ENCODE measurements around the gene OPCML. TPM values are rescaled to one million over a fixed set of nuclear protein-coding genes. Genes with fewer than 3 reads are reported as not detected.

The OPCML gene
- polyA plus RNA-seq, 1 donor from 2014 or later: 11.6 TPM

DNA sequence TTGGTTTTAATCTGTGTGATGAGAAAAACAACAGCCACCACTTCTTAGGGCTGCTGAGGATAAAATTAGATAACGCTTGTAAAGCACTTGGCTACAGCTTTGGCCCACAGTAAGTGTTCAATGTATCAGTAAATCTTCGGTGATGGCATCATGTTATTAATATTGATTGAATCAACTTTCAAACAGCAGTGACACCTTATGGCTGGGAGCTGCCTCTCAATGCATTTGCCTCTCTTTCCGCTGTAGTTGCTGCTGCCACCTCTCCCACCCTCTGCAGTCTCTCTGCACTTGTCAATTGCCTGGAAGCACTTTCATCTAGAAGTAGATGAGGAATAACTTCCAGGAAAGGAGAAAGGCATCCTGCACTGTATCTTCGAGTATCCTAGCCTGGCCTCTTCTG is 491.1 kb downstream of the OPCML start:
- Histone ChIP-seq H3K9me3 (ENCODE audit: low read length) (no peaks in the 10 kb centered on the region), H2AFZ (ENCODE audit: low read depth, low read length) (no peak overlapping the region), H3K4me2 (ENCODE audit: low read length) (no peak overlapping the region), H3K27me3 (ENCODE audit: insufficient read depth, low read depth, low read length) (no peaks in the 10 kb centered on the region), H3K79me2 (replicated peaks; ENCODE audit: insufficient read depth, low read length) (no peaks in the 10 kb centered on the region), H3F3A (ENCODE audit: insufficient read depth, low read length, poor library complexity, severe bottlenecking) (no peaks in the 10 kb centered on the region), H4K20me1 (ENCODE audit: insufficient read depth) (no peaks in the 10 kb centered on the region), H3K9me2 (ENCODE audit: insufficient read depth, low read length) (no peaks in the 10 kb centered on the region), H3K36me3 (ENCODE audit: insufficient read depth, low read length) (no peaks in the 10 kb centered on the region), H3K27ac (ENCODE audit: low read length) (no peak overlapping the region), H3K4me3 (ENCODE audit: low read length) (no peak overlapping the region), H3K9ac (ENCODE audit: low read length) (no peak overlapping the region)
- no peak for TF ChIP-seq REST (IDR thresholded peaks at IDR 0.05; ENCODE audit: borderline replicate concordance)
- peak; percentile 68 for TF ChIP-seq SMC3 (conservative IDR thresholded peaks at IDR 0.05; ENCODE audit: poor library complexity)
- peak; percentile 74 for TF ChIP-seq RAD21 (conservative IDR thresholded peaks at IDR 0.05)
- TF ChIP-seq, protein P1, sequence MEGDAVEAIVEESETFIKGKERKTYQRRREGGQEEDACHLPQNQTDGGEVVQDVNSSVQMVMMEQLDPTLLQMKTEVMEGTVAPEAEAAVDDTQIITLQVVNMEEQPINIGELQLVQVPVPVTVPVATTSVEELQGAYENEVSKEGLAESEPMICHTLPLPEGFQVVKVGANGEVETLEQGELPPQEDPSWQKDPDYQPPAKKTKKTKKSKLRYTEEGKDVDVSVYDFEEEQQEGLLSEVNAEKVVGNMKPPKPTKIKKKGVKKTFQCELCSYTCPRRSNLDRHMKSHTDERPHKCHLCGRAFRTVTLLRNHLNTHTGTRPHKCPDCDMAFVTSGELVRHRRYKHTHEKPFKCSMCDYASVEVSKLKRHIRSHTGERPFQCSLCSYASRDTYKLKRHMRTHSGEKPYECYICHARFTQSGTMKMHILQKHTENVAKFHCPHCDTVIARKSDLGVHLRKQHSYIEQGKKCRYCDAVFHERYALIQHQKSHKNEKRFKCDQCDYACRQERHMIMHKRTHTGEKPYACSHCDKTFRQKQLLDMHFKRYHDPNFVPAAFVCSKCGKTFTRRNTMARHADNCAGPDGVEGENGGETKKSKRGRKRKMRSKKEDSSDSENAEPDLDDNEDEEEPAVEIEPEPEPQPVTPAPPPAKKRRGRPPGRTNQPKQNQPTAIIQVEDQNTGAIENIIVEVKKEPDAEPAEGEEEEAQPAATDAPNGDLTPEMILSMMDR (IDR thresholded peaks at IDR 0.05; ENCODE audit: poor library complexity, severe bottlenecking): peak; percentile 71

DNA sequence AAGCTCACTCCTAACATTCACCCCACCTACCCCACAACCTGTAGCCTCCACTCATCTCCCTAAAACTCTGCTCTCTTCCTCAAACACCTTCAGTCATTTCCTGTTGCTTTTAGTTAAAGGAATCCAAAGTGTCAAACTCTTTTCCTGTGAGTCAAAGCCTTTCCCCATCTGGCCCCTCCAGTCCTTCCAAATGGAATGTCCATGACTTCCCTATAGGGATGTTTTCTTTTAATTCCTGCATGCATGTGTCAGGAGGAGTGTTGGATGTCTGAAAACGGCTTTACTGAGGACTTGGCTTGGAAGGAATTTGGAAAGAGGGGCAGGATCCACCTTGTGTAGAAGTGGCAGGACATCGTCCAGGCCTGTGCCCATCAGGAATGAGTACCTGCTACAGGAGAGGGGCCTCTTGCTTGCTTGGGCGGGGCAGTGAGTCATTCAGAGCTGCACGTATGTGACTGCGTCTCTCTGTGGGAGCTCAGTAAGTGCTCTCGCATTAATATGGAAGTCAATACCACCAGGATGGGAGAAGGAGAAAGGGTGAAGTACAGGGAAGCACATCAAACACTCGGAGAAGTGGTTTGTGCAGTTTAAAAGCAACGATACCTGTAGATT is 491.9 kb downstream of the OPCML start:
- Histone ChIP-seq H3K9me2 (ENCODE audit: insufficient read depth, low read length) (no peaks in the 10 kb centered on the region), H3K27ac (ENCODE audit: low read length) (no peak overlapping the region), H4K20me1 (ENCODE audit: insufficient read depth) (no peaks in the 10 kb centered on the region), H3K4me2 (ENCODE audit: low read length) (no peak overlapping the region), H3K9ac (ENCODE audit: low read length) (no peak overlapping the region), H3K36me3 (ENCODE audit: insufficient read depth, low read length) (no peaks in the 10 kb centered on the region), H3K4me3 (ENCODE audit: low read length) (no peak overlapping the region), H3K79me2 (replicated peaks; ENCODE audit: insufficient read depth, low read length) (no peaks in the 10 kb centered on the region), H2AFZ (ENCODE audit: low read depth, low read length) (no peak overlapping the region), H3F3A (ENCODE audit: insufficient read depth, low read length, poor library complexity, severe bottlenecking) (no peaks in the 10 kb centered on the region), H3K27me3 (ENCODE audit: insufficient read depth, low read depth, low read length) (no peaks in the 10 kb centered on the region), H3K9me3 (ENCODE audit: low read length) (no peaks in the 10 kb centered on the region)
- no peak for TF ChIP-seq SMC3 (conservative IDR thresholded peaks at IDR 0.05; ENCODE audit: poor library complexity)
- no peak for TF ChIP-seq TAF1 (IDR thresholded peaks at IDR 0.05; ENCODE audit: low read depth)
- no peak for TF ChIP-seq EP300 (conservative IDR thresholded peaks at IDR 0.05; ENCODE audit: poor library complexity, severe bottlenecking)
- TF ChIP-seq EZH2 (IDR thresholded peaks at IDR 0.05; ENCODE audit: borderline replicate concordance, insufficient read depth, low read length, poor library complexity, severe bottlenecking): no peak
- TF ChIP-seq MXI1 (conservative IDR thresholded peaks at IDR 0.05; ENCODE audit: poor library complexity, severe bottlenecking): no peak
- no peak for TF ChIP-seq RAD21 (conservative IDR thresholded peaks at IDR 0.05)
- TF ChIP-seq POLR2AphosphoS5 (IDR thresholded peaks at IDR 0.05): no peak
- TF ChIP-seq, protein P1 (IDR thresholded peaks at IDR 0.05; ENCODE audit: poor library complexity, severe bottlenecking): no peak
- TF ChIP-seq REST (IDR thresholded peaks at IDR 0.05; ENCODE audit: borderline replicate concordance): no peak
